Measurements from ENCODE around the gene LMBRD2. TPM values are rescaled to one million over a fixed set of nuclear protein-coding genes. Genes with fewer than 3 reads are reported as not detected.

Gene LMBRD2
- total and polyA plus RNA-seq, 2 of the 8 experiments (the other 6 are each of a cell fraction or from before 2014, with no cell fraction given): 1.1 to 4.1 TPM

DNA sequence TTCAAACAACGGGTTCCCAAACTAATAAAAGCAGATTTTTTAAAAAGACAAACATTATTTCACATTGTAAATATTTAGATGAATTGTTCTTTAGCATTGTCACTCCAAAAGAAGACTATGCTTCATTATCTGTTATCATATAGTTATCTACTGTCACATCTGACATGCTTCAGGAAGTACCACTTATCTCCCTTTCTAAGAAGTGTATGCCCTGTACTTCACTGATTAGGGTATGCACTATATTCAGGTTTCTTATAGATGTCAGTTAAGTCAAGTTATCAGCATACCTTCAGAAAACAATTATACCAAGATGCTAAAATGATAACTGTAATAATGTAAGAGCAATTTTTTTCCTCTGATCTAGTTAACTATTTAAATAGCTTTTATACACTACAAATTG, 40.4 kb downstream of the LMBRD2 start:
- Histone ChIP-seq H2AK5ac (ENCODE audit: low read depth, low read length) (no peak overlapping the region), H2BK12ac (ENCODE audit: low read depth, low read length) (no peak overlapping the region), H3K23ac (ENCODE audit: insufficient read length) (no peak overlapping the region), H3K27ac (ENCODE audit: low read depth, low read length) (no peak overlapping the region), H4K5ac (ENCODE audit: insufficient read length, low read depth, low read length) (no peak overlapping the region), H2AFZ (ENCODE audit: low read length) (no peak overlapping the region), H3K4me1 (replicated peaks in 1 of 4; ENCODE audit: control insufficient read depth in 3 of 4, insufficient read depth in 4 of 4, low read length in 3 of 4) (no peaks in the 10 kb centered on the region), H3K18ac (ENCODE audit: extremely low read depth, low read length) (no peak overlapping the region), H3K9me3 (ENCODE audit: insufficient read depth in 2 of 2, low read depth in 1 of 2, low read length in 1 of 2) (no peaks in the 10 kb centered on the region), H2BK20ac (ENCODE audit: low read length) (no peak overlapping the region), H4K8ac (ENCODE audit: extremely low read depth, insufficient read depth, low read length) (no peak overlapping the region), H3K79me2 (ENCODE audit: control insufficient read depth in 1 of 2, insufficient read depth in 2 of 2, low read length in 2 of 2) (no peaks in the 10 kb centered on the region), H3K56ac (replicated peaks; ENCODE audit: insufficient read length, low read depth, low read length) (no peak overlapping the region), H4K91ac (replicated peaks; ENCODE audit: insufficient read length, low read length) (no peak overlapping the region), H3K36me3 (ENCODE audit: control insufficient read depth in 2 of 4, insufficient read depth in 4 of 4, low read length in 3 of 4) (no peaks in the 10 kb centered on the region), H4K20me1 (replicated peaks in 1 of 2; ENCODE audit: control insufficient read depth in 1 of 2, insufficient read depth in 2 of 2, low read length in 2 of 2) (peaks cover 0 to 2% of the 10 kb centered on the region in 2 experiments), H3K4me3 (ENCODE audit: extremely low read depth in 1 of 4, insufficient read depth in 2 of 4, low read depth in 3 of 4, low read length in 4 of 4) (no peak overlapping the region), H3K4ac (replicated peaks; ENCODE audit: insufficient read length, low read depth, low read length) (no peak overlapping the region), H3K23me2 (ENCODE audit: low read depth, low read length) (no peaks in the 10 kb centered on the region), H3K27me3 (replicated peaks in 1 of 4; ENCODE audit: control insufficient read depth in 3 of 4, extremely low read depth in 1 of 4, insufficient read depth in 3 of 4, low read length in 3 of 4) (no peaks in the 10 kb centered on the region), H2BK5ac (ENCODE audit: low read depth, low read length) (no peak overlapping the region), H3K4me2 (ENCODE audit: insufficient read depth in 1 of 2, low read depth in 2 of 2, low read length in 2 of 2) (no peak overlapping the region), H3K9ac (replicated peaks in 1 of 4; ENCODE audit: extremely low read depth in 1 of 4, low read depth in 3 of 4, low read length in 3 of 4) (no peak overlapping the region), H3K79me1 (ENCODE audit: low read depth, low read length) (no peaks in the 10 kb centered on the region), H2BK15ac (ENCODE audit: low read length) (no peak overlapping the region), H2BK120ac (replicated peaks; ENCODE audit: low read depth, low read length) (no peak overlapping the region), H3K14ac (ENCODE audit: insufficient read length) (no peak overlapping the region)
- FAIRE-seq: no peak
- ChIA-PET POLR2A (ENCODE audit: partially characterized antibody) (no interaction called here), CTCF (ENCODE audit: partially characterized antibody) (interaction anchor here (0.8 to 0.9 kb wide), 2 partner anchors 149 to 333 kb away, joined by 3 to 4 read pairs; no protein-coding TSS in a partner anchor)
- WGBS, 2 experiments (ENCODE audit: extremely low coverage in 1 of 2, insufficient coverage in 1 of 2, insufficient read length in 1 of 2, insufficient replicate concordance in 2 of 2, low coverage in 1 of 2, low lambda C conversion rate in 2 of 2, missing lambda C conversion rate in 1 of 2): 91% methylated on average over 1 of the region's 1 CpG; no CpG with 5 or more reads in 1 of the 2 experiments
- DNase-seq (ENCODE audit: low read depth in 1 of 2, low spot score in 2 of 2): no peak
- no peak for TF ChIP-seq PHF8 (conservative IDR thresholded peaks at IDR 0.05; ENCODE audit: low read depth, low read length)
- TF ChIP-seq YY1 (IDR thresholded peaks at IDR 0.05; ENCODE audit: low read depth, low read length): no peak
- no peak for TF ChIP-seq RAD21 (IDR thresholded peaks at IDR 0.05 in 1 of 2, conservative IDR thresholded peaks at IDR 0.05 in 1 of 2; ENCODE audit: low read depth in 2 of 2, low read length in 2 of 2)
- no peak for TF ChIP-seq CBX8 (IDR thresholded peaks at IDR 0.05; ENCODE audit: borderline replicate concordance, low read depth, low read length)
- no peak for TF ChIP-seq SP4 (IDR thresholded peaks at IDR 0.05; ENCODE audit: low read length)
- no peak for TF ChIP-seq MAFK (IDR thresholded peaks at IDR 0.05; ENCODE audit: low read depth, low read length)
- TF ChIP-seq CHD1 (IDR thresholded peaks at IDR 0.05; ENCODE audit: low read depth, low read length): no peak
- no peak for TF ChIP-seq CBX5 (IDR thresholded peaks at IDR 0.05; ENCODE audit: low read depth, low read length)
- no peak for TF ChIP-seq TEAD4 (IDR thresholded peaks at IDR 0.05; ENCODE audit: low read depth, low read length)
- TF ChIP-seq RFX5 (IDR thresholded peaks at IDR 0.05; ENCODE audit: borderline replicate concordance, low read depth, low read length): no peak
- no peak for TF ChIP-seq TAF1 (IDR thresholded peaks at IDR 0.05; ENCODE audit: low read depth, low read length)
- no peak for TF ChIP-seq EP300 (IDR thresholded peaks at IDR 0.05; ENCODE audit: borderline replicate concordance in 1 of 2, low read depth in 2 of 2, low read length in 2 of 2)
- TF ChIP-seq, protein P1, sequence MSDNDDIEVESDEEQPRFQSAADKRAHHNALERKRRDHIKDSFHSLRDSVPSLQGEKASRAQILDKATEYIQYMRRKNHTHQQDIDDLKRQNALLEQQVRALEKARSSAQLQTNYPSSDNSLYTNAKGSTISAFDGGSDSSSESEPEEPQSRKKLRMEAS (IDR thresholded peaks at IDR 0.05): no peak
- no peak for TF ChIP-seq CHD2 (IDR thresholded peaks at IDR 0.05; ENCODE audit: low read length)
- no peak for TF ChIP-seq GTF2F1 (IDR thresholded peaks at IDR 0.05; ENCODE audit: borderline replicate concordance, low read depth, low read length)
- TF ChIP-seq POLR2A (IDR thresholded peaks at IDR 0.05; ENCODE audit: control extremely low read depth in 1 of 2, low read depth in 2 of 2, low read length in 2 of 2): no peak

Data from H1 (cell line).